HG03039 (cell line): ENCODE data around the gene UNC5C.
A peak's percentile ranks its signal among the peaks of the same experiment; 100 is the strongest.

Experiments used
- ATAC-seq: cut with Tn5 transposase; IDR thresholded peaks from one replicate; pipeline ENCODE4 v1.9.1; 2021; ENCODE audit warnings: mild to moderate bottlenecking, moderate library complexity; ENCODE audit not compliant: unreplicated experiment

Gene UNC5C

GRCh38 chr4:95548738-95549245 lies at the start of gene UNC5C:
UNC5C (minus strand) TSS chr4:95548973.
- no peak for ATAC-seq

GRCh38 chr4:95596676-95597075 lies 47.9 kb upstream of the UNC5C start:
- no peak for ATAC-seq

GRCh38 chr4:95594629-95595028 lies 45.9 kb upstream of the UNC5C start:
- no peak for ATAC-seq

- ATAC-seq, result no peak
These were observed 45.2 kb upstream of the UNC5C start for GRCh38 chr4:95594013-95594412.

GRCh38 chr4:95591278-95591677 lies 42.5 kb upstream of the UNC5C start:
- no peak for ATAC-seq

- ATAC-seq, result no peak
These were observed 41.8 kb upstream of the UNC5C start for GRCh38 chr4:95590615-95591014.

- no peak for ATAC-seq
These were observed 36.4 kb upstream of the UNC5C start for GRCh38 chr4:95585016-95585695.

- no peak for ATAC-seq
These were observed 31.5 kb upstream of the UNC5C start for GRCh38 chr4:95580226-95580625.

- no peak for ATAC-seq
These were observed 23.7 kb upstream of the UNC5C start for GRCh38 chr4:95572304-95572991.

GRCh38 chr4:95571577-95571976 lies 22.8 kb upstream of the UNC5C start:
- ATAC-seq, result no peak

- no peak for ATAC-seq
These were observed 15.0 kb upstream of the UNC5C start for GRCh38 chr4:95563638-95564337.

- no peak for ATAC-seq
These were observed 12.0 kb upstream of the UNC5C start for GRCh38 chr4:95560774-95561173.

- ATAC-seq, result no peak
These were observed 7.6 kb upstream of the UNC5C start for GRCh38 chr4:95556207-95556859.

GRCh38 chr4:95552942-95553550 lies 4.3 kb upstream of the UNC5C start:
- ATAC-seq, result no peak

- no peak for ATAC-seq
These were observed 2.9 kb upstream of the UNC5C start for GRCh38 chr4:95551653-95552052.

- no peak for ATAC-seq
These were observed 1.6 kb upstream of the UNC5C start for GRCh38 chr4:95550115-95550987.

GRCh38 chr4:95549246-95550114 lies 707 bp upstream of the UNC5C start:
- ATAC-seq, result peak; percentile 88

- no peak for ATAC-seq
These were observed 880 bp downstream of the UNC5C start for GRCh38 chr4:95547715-95548471.
